Body of pancreas (tissue), 4 donors: Measurements from ENCODE around the gene FBXL5.
"Not testable (repeated sequence)": the region's sequence is repeated elsewhere in the genome, so short reads cannot be mapped to it uniquely, and the experiment has no call there.

ENCODE experiments used
- CTCF ChIP-seq, 7 experiments: fragments of 450-650 bp in 4 of 7; fragments of 200-600 bp in 3 of 7; sonication (generic) in 3 of 7; IDR thresholded peaks; one replicate each; pipeline ENCODE4 v1.5.1; 2016 to 2019; ENCODE audit warnings: antibody characterized with exemption in 7 of 7
- POLR2A ChIP-seq, 3 donors: fragments of 450-650 bp; IDR thresholded peaks; one replicate each; pipeline ENCODE4 v1.6.1; 2016; ENCODE audit warnings: antibody characterized with exemption in 3 of 3, mild to moderate bottlenecking in 2 of 3

GRCh38 chr4:15617407-15617806 lies 37.8 kb downstream of the FBXL5 start:
- not testable (repeated sequence) for TF ChIP-seq CTCF, POLR2A (IDR thresholded peaks at IDR 0.05)
